GM12874 (cell line): Measurements from ENCODE around the gene MTX2.

Experiments
- TF ChIP-seq, protein P1 (sequence below): IDR thresholded peaks from 2 replicates; pipeline ENCODE4 v1.5.1; 2011; ENCODE audit warnings: low read depth, mild to moderate bottlenecking, control low read depth, low read length, moderate library complexity; ENCODE audit not compliant: insufficient read depth

Gene MTX2

DNA sequence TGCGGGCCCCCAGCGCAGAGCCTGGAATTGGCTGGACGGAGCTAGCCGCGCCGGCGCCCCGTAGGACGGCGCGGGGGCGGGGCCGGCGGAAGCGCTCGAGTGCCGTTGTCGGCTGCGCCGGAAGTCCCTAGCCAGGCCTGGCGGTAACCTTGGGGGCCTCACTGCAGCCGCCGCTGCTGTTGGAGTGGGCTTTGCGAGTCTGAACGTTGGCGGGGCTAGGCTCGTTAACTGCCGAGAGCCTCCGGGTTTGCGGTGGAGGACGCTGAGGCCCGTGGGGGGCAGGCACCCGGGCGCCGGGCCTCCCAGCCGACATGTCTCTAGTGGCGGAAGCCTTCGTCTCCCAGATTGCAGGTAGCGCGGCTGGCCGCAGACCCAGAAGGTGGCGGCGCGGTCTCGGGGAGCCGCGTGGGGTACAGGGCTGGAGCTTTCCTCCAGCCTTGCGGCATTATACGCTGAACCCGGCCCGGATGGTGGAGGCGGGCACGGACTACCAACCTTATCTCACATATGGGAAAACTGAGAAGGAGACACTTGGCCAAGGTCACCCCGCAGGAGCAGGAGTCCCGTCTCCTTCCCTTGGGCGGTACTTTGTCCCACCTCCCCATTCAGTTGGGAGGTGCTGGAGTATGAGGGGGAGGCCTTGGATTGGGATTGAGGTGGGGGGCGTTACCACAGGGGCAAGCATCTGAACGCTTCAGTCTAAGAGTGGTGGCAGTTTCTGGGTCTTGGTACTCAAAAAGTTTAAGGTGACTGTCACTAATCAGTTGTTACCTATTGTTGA lies at the start of gene MTX2:
Gene MTX2, plus strand, starts transcription at position 124 of the 781 bp plus-strand sequence. Its CDS starts 188 bp downstream, at position 312.
- TF ChIP-seq, protein P1, sequence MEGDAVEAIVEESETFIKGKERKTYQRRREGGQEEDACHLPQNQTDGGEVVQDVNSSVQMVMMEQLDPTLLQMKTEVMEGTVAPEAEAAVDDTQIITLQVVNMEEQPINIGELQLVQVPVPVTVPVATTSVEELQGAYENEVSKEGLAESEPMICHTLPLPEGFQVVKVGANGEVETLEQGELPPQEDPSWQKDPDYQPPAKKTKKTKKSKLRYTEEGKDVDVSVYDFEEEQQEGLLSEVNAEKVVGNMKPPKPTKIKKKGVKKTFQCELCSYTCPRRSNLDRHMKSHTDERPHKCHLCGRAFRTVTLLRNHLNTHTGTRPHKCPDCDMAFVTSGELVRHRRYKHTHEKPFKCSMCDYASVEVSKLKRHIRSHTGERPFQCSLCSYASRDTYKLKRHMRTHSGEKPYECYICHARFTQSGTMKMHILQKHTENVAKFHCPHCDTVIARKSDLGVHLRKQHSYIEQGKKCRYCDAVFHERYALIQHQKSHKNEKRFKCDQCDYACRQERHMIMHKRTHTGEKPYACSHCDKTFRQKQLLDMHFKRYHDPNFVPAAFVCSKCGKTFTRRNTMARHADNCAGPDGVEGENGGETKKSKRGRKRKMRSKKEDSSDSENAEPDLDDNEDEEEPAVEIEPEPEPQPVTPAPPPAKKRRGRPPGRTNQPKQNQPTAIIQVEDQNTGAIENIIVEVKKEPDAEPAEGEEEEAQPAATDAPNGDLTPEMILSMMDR, result no peak

DNA sequence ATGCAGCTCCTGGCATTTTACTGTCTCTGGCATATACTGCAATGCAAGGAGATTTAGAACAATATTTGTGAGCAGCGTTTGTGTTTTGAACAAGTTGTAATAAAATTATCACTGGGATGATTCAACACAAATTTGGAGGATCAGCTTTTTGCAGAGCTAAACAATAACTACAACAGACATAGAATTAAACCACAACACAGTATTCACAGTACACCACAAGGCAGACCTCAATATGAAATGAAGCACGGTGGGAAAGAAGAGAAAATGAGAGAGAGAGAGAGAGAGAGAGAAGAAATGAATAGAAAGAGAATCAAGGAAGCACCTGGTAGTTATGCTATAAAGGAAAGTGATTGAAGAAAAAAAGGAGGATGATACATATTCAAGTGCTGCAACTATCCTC lies 41.4 kb upstream of the MTX2 start:
- TF ChIP-seq, protein P1, result no peak

DNA sequence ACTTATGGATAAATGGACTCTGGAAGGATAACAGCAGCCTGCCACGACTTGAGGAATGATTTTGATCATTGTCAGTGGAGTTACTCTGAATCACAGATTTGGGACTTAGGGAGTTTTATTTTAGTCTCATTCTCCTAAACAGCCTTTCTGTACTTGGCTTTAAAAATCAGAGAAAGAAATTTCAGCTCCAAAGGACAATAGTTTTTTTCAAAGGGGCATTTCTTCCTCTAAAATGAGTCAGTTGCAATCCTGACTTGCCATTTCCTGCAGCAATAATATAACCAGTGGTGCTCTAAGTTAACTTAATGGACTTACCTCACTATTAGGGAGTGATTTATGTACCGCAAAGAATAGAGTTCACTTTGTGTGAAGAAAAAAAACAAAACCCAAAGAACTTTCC lies 35.1 kb upstream of the MTX2 start:
- TF ChIP-seq, protein P1, result no peak

DNA sequence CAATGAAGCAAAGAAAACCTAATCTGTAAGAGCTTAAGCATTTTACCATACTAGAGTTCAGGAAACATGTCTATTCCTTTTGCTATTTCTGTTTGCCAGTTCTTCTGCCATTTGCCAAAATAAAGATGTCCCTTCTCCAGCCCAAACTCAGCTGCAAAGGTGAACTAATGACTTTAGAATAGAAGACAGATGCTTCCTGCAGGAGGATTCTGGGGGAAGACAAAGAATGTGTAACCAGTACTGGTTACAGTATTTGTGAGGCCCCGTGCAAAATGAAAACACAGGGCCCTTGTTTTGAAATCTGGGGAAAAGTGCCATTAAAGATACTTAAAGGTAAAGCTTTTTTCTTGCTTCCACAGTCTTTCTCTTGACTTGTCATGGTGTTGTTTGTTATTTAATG lies 34.3 kb upstream of the MTX2 start:
- TF ChIP-seq, protein P1, result no peak

DNA sequence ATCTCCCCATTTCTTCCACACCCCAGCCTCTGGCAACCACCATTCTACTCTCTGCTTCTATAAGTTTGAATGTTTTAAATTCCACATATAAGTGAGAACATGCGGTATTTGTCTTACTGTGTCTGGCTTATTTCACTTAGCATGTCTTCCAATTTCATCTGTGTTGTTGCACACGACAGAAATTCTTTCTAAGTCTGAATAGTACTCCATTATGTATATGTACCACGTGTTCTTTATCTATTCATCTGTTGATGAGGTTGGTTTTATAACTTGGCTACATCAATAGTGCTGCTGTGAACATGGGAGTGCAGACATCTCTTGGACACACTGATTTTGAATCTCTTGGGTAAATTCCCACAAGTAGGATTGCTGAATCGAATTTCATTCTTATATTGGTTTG lies 31.8 kb upstream of the MTX2 start:
- TF ChIP-seq, protein P1, result no peak

DNA sequence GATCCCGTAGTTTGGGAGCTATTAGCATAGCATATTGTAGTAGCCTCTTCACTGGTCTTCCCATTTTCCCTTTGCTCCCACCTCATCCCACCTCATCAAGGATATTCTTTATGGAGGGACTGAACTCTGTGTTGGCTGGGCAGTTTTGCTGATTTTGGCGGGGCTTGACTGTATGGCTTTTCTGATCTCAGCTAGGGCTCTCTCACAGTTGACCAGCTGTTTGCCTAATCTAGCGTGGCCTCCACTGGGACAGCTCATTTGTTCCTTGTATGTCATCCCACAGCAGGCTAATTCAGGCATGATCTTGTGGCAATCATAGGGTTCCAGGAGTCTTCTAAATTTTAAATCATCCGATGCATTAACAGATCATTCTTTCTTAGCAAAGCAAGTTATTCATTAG lies 30.2 kb upstream of the MTX2 start:
- TF ChIP-seq, protein P1, result no peak

DNA sequence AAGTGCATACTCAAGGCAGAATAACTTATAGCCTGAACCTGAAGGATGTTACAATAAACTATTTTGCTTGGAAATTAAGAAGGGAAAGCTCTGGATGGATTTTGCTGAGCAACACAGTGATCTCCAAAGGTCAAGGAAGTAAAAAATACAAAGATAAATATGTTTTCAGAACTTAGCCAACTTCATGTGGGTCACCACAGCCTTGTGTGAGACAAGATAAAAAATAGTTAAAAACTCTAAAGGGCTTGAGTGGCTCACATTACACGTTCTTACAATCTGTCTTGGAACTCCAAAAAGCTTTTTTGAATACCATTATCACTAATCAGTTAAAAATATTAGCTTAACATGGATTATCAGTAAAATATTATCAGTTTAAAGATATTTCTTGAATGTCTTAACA lies 28.9 kb upstream of the MTX2 start:
- TF ChIP-seq, protein P1, result no peak
